ENCODE data around the gene UBA6. TPM values are rescaled to one million over a fixed set of nuclear protein-coding genes. Genes with fewer than 3 reads are reported as not detected.
"Not testable (repeated sequence)": the region's sequence is repeated elsewhere in the genome, so short reads cannot be mapped to it uniquely, and the experiment has no call there.

UBA6 gene
- total RNA-seq, 4 donors from 2014 or later: 49.4 to 81.9 (median 56.3) TPM

GRCh38 chr4:67713529-67714247 is 12.7 kb upstream of the UBA6 start:
- H3K27ac ChIP-seq: peak overlapping the region; percentile 12
- 65% methylated on average over 12 of the region's 12 CpGs for WGBS
- no peaks in the 10 kb centered on the region for H3K9me3 ChIP-seq
- TF ChIP-seq EP300 (IDR thresholded peaks at IDR 0.05) (no peak), CTCF (IDR thresholded peaks at IDR 0.05) (no peak), POLR2A (IDR thresholded peaks at IDR 0.05) (no peak), POLR2AphosphoS5 (IDR thresholded peaks at IDR 0.05) (no peak)
- no peaks in the 10 kb centered on the region for H3K27me3 ChIP-seq
- peaks cover 22% of the 10 kb centered on the region for H3K4me1 ChIP-seq
- no peak overlapping the region for H3K4me3 ChIP-seq
- no peaks in the 10 kb centered on the region for H3K36me3 ChIP-seq
- DNase-seq (ENCODE audit: low spot score in 2 of 2): no peak

DNA sequence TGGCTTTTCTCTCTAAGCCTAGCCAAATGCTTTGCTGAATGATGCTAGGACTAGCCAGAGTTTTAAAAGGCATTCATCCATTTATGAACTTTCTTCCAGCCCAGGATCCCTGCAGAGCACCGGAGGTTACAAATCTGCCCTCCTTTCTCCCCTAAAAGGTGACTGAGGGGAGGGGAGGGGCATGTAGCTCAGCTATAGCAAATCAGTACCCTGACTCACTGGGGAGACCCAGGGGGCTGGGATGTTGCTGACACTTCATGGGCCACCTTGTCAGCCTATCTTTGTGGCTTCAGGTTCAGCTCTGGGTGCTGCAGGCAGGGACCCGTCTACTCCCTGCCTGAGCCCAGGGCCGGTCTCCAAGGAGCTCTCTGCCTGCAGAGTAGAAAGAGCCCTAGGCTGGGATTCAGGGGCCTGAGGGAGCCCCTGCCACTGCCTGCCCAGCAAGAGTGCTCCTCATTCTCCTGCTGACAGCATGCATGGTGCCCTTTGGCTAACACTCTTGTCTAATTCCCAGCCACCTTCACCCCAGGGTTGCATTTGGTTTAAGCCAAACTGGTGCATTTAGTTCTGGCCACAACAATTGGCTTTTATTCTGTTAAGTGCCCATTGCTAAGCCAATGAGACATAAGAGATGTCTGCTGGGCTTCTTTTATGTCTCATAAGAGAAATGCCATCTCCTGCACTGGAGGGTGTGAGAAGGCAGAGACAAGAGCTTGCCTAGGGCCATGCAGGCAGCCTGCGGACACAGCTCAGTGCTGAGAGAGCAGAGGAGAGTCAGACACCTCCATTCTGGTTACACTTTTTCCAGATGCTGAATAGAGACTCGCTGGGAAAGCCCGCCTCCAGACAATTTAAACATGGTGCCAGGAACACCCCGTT is 11.9 kb upstream of the UBA6 start:
- no peak for TF ChIP-seq EP300 (IDR thresholded peaks at IDR 0.05)
- 62% methylated on average over 5 of the region's 7 CpGs for WGBS
- Histone ChIP-seq H3K27ac (peak overlapping the region; percentile 12), H3K4me3 (no peak overlapping the region), H3K9me3 (no peaks in the 10 kb centered on the region), H3K27me3 (no peaks in the 10 kb centered on the region), H3K4me1 (peaks cover 22% of the 10 kb centered on the region), H3K36me3 (no peaks in the 10 kb centered on the region)
- no peak for DNase-seq (ENCODE audit: low spot score in 2 of 2)

DNA sequence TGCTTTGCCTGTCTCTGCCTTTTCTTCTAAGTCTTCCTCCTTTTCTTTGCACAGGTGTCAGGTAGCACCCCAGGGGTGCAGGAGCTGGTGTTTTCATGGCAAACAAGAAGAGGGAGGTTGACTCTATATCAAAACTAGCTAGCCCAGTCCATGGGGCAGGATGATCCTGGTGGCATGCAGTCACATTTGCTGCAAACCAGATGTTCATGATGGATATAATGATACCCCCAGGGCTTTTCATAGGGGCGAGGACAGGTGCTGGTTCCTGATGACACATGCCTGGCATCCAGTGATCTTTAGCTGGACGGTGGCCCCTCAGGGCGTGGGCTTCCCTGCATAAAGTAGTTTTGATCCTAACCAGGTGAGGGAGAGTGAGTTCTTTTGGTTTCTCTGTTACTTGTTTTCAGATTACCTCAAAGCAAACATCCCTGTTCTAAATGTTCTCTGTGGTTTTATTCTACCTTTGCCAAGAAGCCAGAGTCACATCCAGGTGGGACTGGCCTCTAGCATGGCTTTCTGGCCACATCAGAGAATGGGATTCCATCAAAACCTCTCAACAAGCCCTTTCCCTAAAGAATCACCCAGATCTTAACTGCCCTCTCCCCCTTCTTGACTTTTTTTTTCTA is 11.2 kb upstream of the UBA6 start:
- 46% methylated on average over 3 of the region's 3 CpGs for WGBS
- DNase-seq (ENCODE audit: low spot score in 2 of 2): no peak
- Histone ChIP-seq H3K4me3 (no peak overlapping the region), H3K36me3 (no peaks in the 10 kb centered on the region), H3K4me1 (peaks cover 22% of the 10 kb centered on the region), H3K9me3 (no peaks in the 10 kb centered on the region), H3K27me3 (no peaks in the 10 kb centered on the region), H3K27ac (no peak overlapping the region)
- no peak for TF ChIP-seq POLR2A (IDR thresholded peaks at IDR 0.05)
- no peak for TF ChIP-seq POLR2AphosphoS5 (IDR thresholded peaks at IDR 0.05)
- no peak for TF ChIP-seq CTCF (IDR thresholded peaks at IDR 0.05)
- no peak for TF ChIP-seq EP300 (IDR thresholded peaks at IDR 0.05)

DNA sequence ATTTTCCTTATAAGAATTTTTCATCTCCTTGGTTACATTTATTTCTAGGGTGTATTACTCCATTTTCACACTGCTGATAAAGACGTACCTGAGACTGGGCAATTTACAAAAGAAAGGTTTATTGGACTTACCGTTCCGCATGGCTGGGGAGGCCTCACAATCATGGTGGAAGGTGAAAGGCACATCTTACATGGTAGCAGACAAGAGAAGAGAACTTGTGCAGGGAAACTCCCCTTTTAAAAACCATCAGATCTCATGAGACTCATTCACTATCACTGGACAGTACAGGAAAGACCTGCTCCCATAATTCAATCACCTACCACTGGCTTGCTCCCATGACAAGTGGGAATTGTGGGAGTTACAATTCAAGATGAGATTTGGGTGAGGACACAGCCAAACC is 5.7 kb upstream of the UBA6 start:
- not testable (repeated sequence) for H3K27me3 ChIP-seq; DNase-seq (ENCODE audit: low spot score in 2 of 2); H3K9me3 ChIP-seq; H3K36me3 ChIP-seq; H3K27ac ChIP-seq; H3K4me3 ChIP-seq
- peaks cover 12% of the 10 kb centered on the region for H3K4me1 ChIP-seq
- 100% methylated on average over 3 of the region's 3 CpGs for WGBS

DNA sequence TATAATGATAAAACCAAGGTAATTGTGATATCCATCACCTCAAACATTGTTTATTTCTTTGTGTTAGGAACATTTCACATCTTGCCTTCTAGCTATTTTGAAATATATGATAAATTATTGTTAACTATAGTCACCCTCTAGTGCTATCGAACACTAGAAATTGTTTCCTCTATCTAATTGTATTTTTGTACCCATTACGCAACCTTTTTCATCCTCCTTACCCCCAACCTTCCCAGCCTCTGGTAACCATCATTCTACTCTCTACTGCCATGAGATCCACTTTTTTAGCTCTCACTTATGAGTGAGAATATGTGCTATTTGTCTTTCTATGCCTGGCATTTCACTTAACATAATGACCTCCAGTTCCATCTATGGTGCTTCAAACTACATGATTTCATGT is 3.9 kb upstream of the UBA6 start:
- no peaks in the 10 kb centered on the region for H3K9me3 ChIP-seq
- TF ChIP-seq POLR2AphosphoS5 (IDR thresholded peaks at IDR 0.05): no peak
- no peak for TF ChIP-seq CTCF (IDR thresholded peaks at IDR 0.05)
- TF ChIP-seq POLR2A (IDR thresholded peaks at IDR 0.05): no peak
- no peak for TF ChIP-seq EP300 (IDR thresholded peaks at IDR 0.05)
- DNase-seq (ENCODE audit: low spot score in 2 of 2): no peak
- no peaks in the 10 kb centered on the region for H3K27me3 ChIP-seq
- no peak overlapping the region for H3K27ac ChIP-seq
- WGBS: 88% methylated on average over 2 of the region's 2 CpGs
- H3K36me3 ChIP-seq: no peaks in the 10 kb centered on the region
- peaks cover 20% of the 10 kb centered on the region for H3K4me1 ChIP-seq
- no peak overlapping the region for H3K4me3 ChIP-seq

- TF ChIP-seq POLR2AphosphoS5 (IDR thresholded peaks at IDR 0.05): no peak
- TF ChIP-seq CTCF (IDR thresholded peaks at IDR 0.05): no peak
- TF ChIP-seq POLR2A (IDR thresholded peaks at IDR 0.05): no peak
- no peak for TF ChIP-seq EP300 (IDR thresholded peaks at IDR 0.05)
- H3K4me3 ChIP-seq: peak overlapping the region; percentile 97
- no peaks in the 10 kb centered on the region for H3K27me3 ChIP-seq
- DNase-seq (ENCODE audit: low spot score in 2 of 2): no peak
- H3K36me3 ChIP-seq: no peaks in the 10 kb centered on the region
- no peak overlapping the region for H3K27ac ChIP-seq
- H3K4me1 ChIP-seq: peaks cover 40% of the 10 kb centered on the region
- H3K9me3 ChIP-seq: no peaks in the 10 kb centered on the region
- WGBS: 81% methylated on average over 2 of the region's 2 CpGs
Measured at GRCh38 chr4:67702166-67702565, 1.2 kb upstream of the UBA6 start.

All from suprapubic skin (tissue), 4 donors.